Right atrium auricular region (tissue), 2 donors: Measurements from ENCODE around the gene NEK4. TPM values are rescaled to one million over a fixed set of nuclear protein-coding genes. Genes with fewer than 3 reads are reported as not detected.
"Not testable (repeated sequence)": the region's sequence is repeated elsewhere in the genome, so short reads cannot be mapped to it uniquely, and the experiment has no call there.

Experiments
- DNase-seq: peaks from one replicate; pipeline ENCODE4 v3.0.0-alpha.2; 2019; ENCODE audit warnings: low spot score
- H3K27ac ChIP-seq, 2 donors: fragments of 200-600 bp; sonication (generic); 1 replicate in 1 of 2; 2 replicates in 1 of 2; pipeline ENCODE4 v1.5.1; 2016 to 2019
- H3K27me3 ChIP-seq, 2 donors: fragments of 200-600 bp; sonication (generic); one replicate each; pipeline versions ENCODE4 v1.5.1 to v1.6.0; 2017 to 2019
- H3K36me3 ChIP-seq: fragments of 200-600 bp; sonication (generic); one replicate; pipeline ENCODE4 v1.5.1; 2016
- H3K4me1 ChIP-seq, 2 donors: fragments of 200-600 bp; sonication (generic); one replicate each; pipeline versions ENCODE4 v1.5.1 to v1.6.0; 2017 to 2019
- H3K4me3 ChIP-seq, 2 donors: fragments of 200-600 bp; sonication (generic); 1 replicate in 1 of 2; 2 replicates in 1 of 2; pipeline ENCODE4 v1.5.1; 2017 to 2019; ENCODE audit warnings: mild to moderate bottlenecking in 1 of 2, moderate library complexity in 1 of 2
- H3K9me3 ChIP-seq, 2 donors: fragments of 200-600 bp; sonication (generic); one replicate each; pipeline ENCODE4 v1.5.1; 2019
- CTCF ChIP-seq, 2 donors: fragments of 200-600 bp; sonication (generic); IDR thresholded peaks; one replicate each; pipeline ENCODE4 v1.5.1; 2019; ENCODE audit warnings: antibody characterized with exemption in 2 of 2
- total RNA-seq, 2 donors: library from RNA; depleted of rRNA; stranded (reverse); fragments of >200 nt; gene quantifications; one replicate each; pipeline ENCODE4 v1.1.0, GENCODE V29; 2016

NEK4 gene
- total RNA-seq, 2 donors from 2014 or later: 12.8 to 14.6 TPM

GRCh38 chr3:52682016-52682415 is 88.7 kb downstream of the NEK4 start:
- Histone ChIP-seq H3K4me1 (peaks cover 0 to 52% of the 10 kb centered on the region in 2 donors), H3K36me3 (peaks cover 26% of the 10 kb centered on the region), H3K4me3 (no peak overlapping the region), H3K27me3 (no peaks in the 10 kb centered on the region), H3K9me3 (no peaks in the 10 kb centered on the region), H3K27ac (peak overlapping the region; percentile 19 to 49)
- TF ChIP-seq CTCF (IDR thresholded peaks at IDR 0.05): peak in 1 of 2 donors; percentile 11
- DNase-seq: no peak

- Histone ChIP-seq H3K27me3 (no peaks in the 10 kb centered on the region), H3K36me3 (peaks cover 27% of the 10 kb centered on the region)
Measured at GRCh38 chr3:52681596-52681995, 89.1 kb downstream of the NEK4 start.

GRCh38 chr3:52679811-52680210 is 90.9 kb downstream of the NEK4 start:
- TF ChIP-seq CTCF (IDR thresholded peaks at IDR 0.05): no peak
- no peak for DNase-seq
- no peaks in the 10 kb centered on the region for H3K27me3 ChIP-seq
- H3K9me3 ChIP-seq: no peaks in the 10 kb centered on the region
- peaks cover 31% of the 10 kb centered on the region for H3K36me3 ChIP-seq
- peaks cover 0 to 42% of the 10 kb centered on the region in 2 donors for H3K4me1 ChIP-seq
- no peak overlapping the region for H3K4me3 ChIP-seq
- no peak overlapping the region for H3K27ac ChIP-seq

More at GRCh38 chr3:52681596-52681995, 89.1 kb downstream of the NEK4 start:
- no peak for DNase-seq
- H3K4me3 ChIP-seq: no peak overlapping the region
- H3K27ac ChIP-seq: peak overlapping the region; percentile 19 to 49
- H3K9me3 ChIP-seq: no peaks in the 10 kb centered on the region
- peaks cover 0 to 47% of the 10 kb centered on the region in 2 donors for H3K4me1 ChIP-seq
- TF ChIP-seq CTCF (IDR thresholded peaks at IDR 0.05): no peak

GRCh38 chr3:52679199-52679538 is 91.6 kb downstream of the NEK4 start:
- no peaks in the 10 kb centered on the region for H3K27me3 ChIP-seq
- peaks cover 0 to 35% of the 10 kb centered on the region in 2 donors for H3K4me1 ChIP-seq
- TF ChIP-seq CTCF (IDR thresholded peaks at IDR 0.05): no peak
- H3K36me3 ChIP-seq: peaks cover 31% of the 10 kb centered on the region
- no peak overlapping the region for H3K27ac ChIP-seq
- H3K4me3 ChIP-seq: no peak overlapping the region
- no peaks in the 10 kb centered on the region for H3K9me3 ChIP-seq
- no peak for DNase-seq

- DNase-seq: no peak
- no peak for TF ChIP-seq CTCF (IDR thresholded peaks at IDR 0.05)
- peaks cover 0 to 29% of the 10 kb centered on the region in 2 donors for H3K4me1 ChIP-seq
- peaks cover 31% of the 10 kb centered on the region for H3K36me3 ChIP-seq
- H3K27ac ChIP-seq: no peak overlapping the region
- no peak overlapping the region for H3K4me3 ChIP-seq
- H3K9me3 ChIP-seq: no peaks in the 10 kb centered on the region
- H3K27me3 ChIP-seq: no peaks in the 10 kb centered on the region
Measured at GRCh38 chr3:52678265-52679198, 92.2 kb downstream of the NEK4 start.

- H3K9me3 ChIP-seq, H3K27ac ChIP-seq, H3K4me3 ChIP-seq, H3K27me3 ChIP-seq, DNase-seq: not testable (repeated sequence)
- peaks cover 0 to 16% of the 10 kb centered on the region in 2 donors for H3K4me1 ChIP-seq
- H3K36me3 ChIP-seq: peaks cover 50% of the 10 kb centered on the region
Measured at GRCh38 chr3:52676201-52676600, 94.5 kb downstream of the NEK4 start.
